ENCODE data around the gene AGBL5.
A peak's percentile ranks its signal among the peaks of the same experiment; 100 is the strongest.

The AGBL5 gene

GRCh38 chr2:27092696-27093429, 41.4 kb downstream of the AGBL5 start:
- Mint-ChIP-seq H3K36me3 (no peaks in the 10 kb centered on the region), H3K27ac (peak overlapping the region; percentile 51), H3K4me3 (no peak overlapping the region), H3K27me3 (no peaks in the 10 kb centered on the region), H3K9me3 (no peaks in the 10 kb centered on the region), H3K4me1 (peaks cover 15 to 19% of the 10 kb centered on the region in 2 donors)
- DNase-seq, result no peak
- ATAC-seq (replicated peaks), result no peak

GRCh38 chr2:27093430-27094352, 42.2 kb downstream of the AGBL5 start:
- no peak overlapping the region for H3K4me3 Mint-ChIP-seq
- H3K4me1 Mint-ChIP-seq, result peaks cover 15 to 19% of the 10 kb centered on the region in 2 donors
- ATAC-seq (replicated peaks) (no peak), DNase-seq (no peak)
- no peaks in the 10 kb centered on the region for H3K27me3 Mint-ChIP-seq
- no peaks in the 10 kb centered on the region for H3K36me3 Mint-ChIP-seq
- no peaks in the 10 kb centered on the region for H3K9me3 Mint-ChIP-seq
- H3K27ac Mint-ChIP-seq, result no peak overlapping the region

GRCh38 chr2:27094353-27094984, 43.0 kb downstream of the AGBL5 start:
- ATAC-seq (replicated peaks), result no peak
- Mint-ChIP-seq H3K4me3 (no peak overlapping the region), H3K4me1 (peaks cover 17 to 19% of the 10 kb centered on the region in 2 donors), H3K27ac (no peak overlapping the region), H3K9me3 (no peaks in the 10 kb centered on the region), H3K36me3 (peaks cover 0 to 3% of the 10 kb centered on the region in 2 donors), H3K27me3 (no peaks in the 10 kb centered on the region)
- DNase-seq, result no peak

GRCh38 chr2:27095427-27095744, 43.9 kb downstream of the AGBL5 start:
- Mint-ChIP-seq H3K36me3 (peaks cover 0 to 3% of the 10 kb centered on the region in 2 donors), H3K4me3 (peak overlapping the region; percentile 37 to 76), H3K9me3 (no peaks in the 10 kb centered on the region), H3K27me3 (no peaks in the 10 kb centered on the region), H3K27ac (no peak overlapping the region), H3K4me1 (peaks cover 17 to 19% of the 10 kb centered on the region in 2 donors)
- ATAC-seq (replicated peaks), result no peak
- DNase-seq, result no peak

GRCh38 chr2:27095745-27096651, 44.5 kb downstream of the AGBL5 start:
- ATAC-seq (replicated peaks), result peak; percentile 89 to 96
- Mint-ChIP-seq H3K27ac (no peak overlapping the region), H3K27me3 (no peaks in the 10 kb centered on the region), H3K36me3 (peaks cover 0 to 3% of the 10 kb centered on the region in 2 donors), H3K4me1 (peaks cover 17 to 19% of the 10 kb centered on the region in 2 donors), H3K9me3 (no peaks in the 10 kb centered on the region), H3K4me3 (peak overlapping the region; percentile 76 to 80)
- DNase-seq, result peak; percentile 41

GRCh38 chr2:27096748-27097297, 45.4 kb downstream of the AGBL5 start:
- no peaks in the 10 kb centered on the region for H3K27me3 Mint-ChIP-seq
- no peak for ATAC-seq (replicated peaks)
- H3K36me3 Mint-ChIP-seq, result peaks cover 0 to 3% of the 10 kb centered on the region in 2 donors
- no peak overlapping the region for H3K4me3 Mint-ChIP-seq
- H3K27ac Mint-ChIP-seq, result peak overlapping the region; percentile 68
- DNase-seq, result no peak
- no peaks in the 10 kb centered on the region for H3K9me3 Mint-ChIP-seq
- H3K4me1 Mint-ChIP-seq, result peaks cover 17 to 19% of the 10 kb centered on the region in 2 donors

GRCh38 chr2:27097341-27097740, 45.9 kb downstream of the AGBL5 start:
- Mint-ChIP-seq H3K4me1 (peaks cover 17 to 19% of the 10 kb centered on the region in 2 donors), H3K27ac (no peak overlapping the region), H3K9me3 (no peaks in the 10 kb centered on the region), H3K36me3 (peaks cover 0 to 3% of the 10 kb centered on the region in 2 donors), H3K4me3 (no peak overlapping the region), H3K27me3 (no peaks in the 10 kb centered on the region)
- no peak for DNase-seq
- ATAC-seq (replicated peaks), result no peak

- Mint-ChIP-seq H3K36me3 (peaks cover 0 to 3% of the 10 kb centered on the region in 2 donors), H3K27me3 (peaks cover 4 to 6% of the 10 kb centered on the region in 2 donors), H3K27ac (no peak overlapping the region), H3K4me3 (no peak overlapping the region), H3K4me1 (peaks cover 17 to 19% of the 10 kb centered on the region in 2 donors), H3K9me3 (no peaks in the 10 kb centered on the region)
- DNase-seq, result no peak
- ATAC-seq (replicated peaks), result no peak
Observed at GRCh38 chr2:27099334-27099955, 48.0 kb downstream of the AGBL5 start.

GRCh38 chr2:27100036-27100435, 48.6 kb downstream of the AGBL5 start:
- H3K36me3 Mint-ChIP-seq, result peaks cover 0 to 3% of the 10 kb centered on the region in 2 donors
- DNase-seq (no peak), ATAC-seq (replicated peaks) (no peak)
- H3K9me3 Mint-ChIP-seq, result no peaks in the 10 kb centered on the region
- no peak overlapping the region for H3K27ac Mint-ChIP-seq
- H3K4me3 Mint-ChIP-seq, result no peak overlapping the region
- H3K4me1 Mint-ChIP-seq, result peaks cover 17 to 19% of the 10 kb centered on the region in 2 donors
- H3K27me3 Mint-ChIP-seq, result peaks cover 4 to 6% of the 10 kb centered on the region in 2 donors

GRCh38 chr2:27102329-27102728, 50.9 kb downstream of the AGBL5 start:
- H3K4me1 Mint-ChIP-seq, result peaks cover 0 to 3% of the 10 kb centered on the region in 2 donors
- H3K36me3 Mint-ChIP-seq, result peaks cover 0 to 3% of the 10 kb centered on the region in 2 donors
- no peak overlapping the region for H3K4me3 Mint-ChIP-seq
- ATAC-seq (replicated peaks) (no peak), DNase-seq (no peak)
- H3K27ac Mint-ChIP-seq, result no peak overlapping the region
- H3K9me3 Mint-ChIP-seq, result no peaks in the 10 kb centered on the region
- peaks cover 4 to 6% of the 10 kb centered on the region in 2 donors for H3K27me3 Mint-ChIP-seq

- Mint-ChIP-seq H3K36me3 (no peaks in the 10 kb centered on the region), H3K27me3 (peaks cover 4 to 6% of the 10 kb centered on the region in 2 donors), H3K27ac (no peak overlapping the region), H3K4me3 (no peak overlapping the region), H3K4me1 (no peaks in the 10 kb centered on the region), H3K9me3 (no peaks in the 10 kb centered on the region)
- DNase-seq, result no peak
- ATAC-seq (replicated peaks), result no peak
Observed at GRCh38 chr2:27105981-27106380, 54.5 kb downstream of the AGBL5 start.

GRCh38 chr2:27108221-27108620, 56.8 kb downstream of the AGBL5 start:
- peaks cover 4 to 6% of the 10 kb centered on the region in 2 donors for H3K27me3 Mint-ChIP-seq
- no peaks in the 10 kb centered on the region for H3K4me1 Mint-ChIP-seq
- H3K9me3 Mint-ChIP-seq, result no peaks in the 10 kb centered on the region
- H3K27ac Mint-ChIP-seq, result no peak overlapping the region
- DNase-seq (no peak), ATAC-seq (replicated peaks) (no peak)
- no peaks in the 10 kb centered on the region for H3K36me3 Mint-ChIP-seq
- H3K4me3 Mint-ChIP-seq, result no peak overlapping the region

- Mint-ChIP-seq H3K4me3 (no peak overlapping the region), H3K36me3 (no peaks in the 10 kb centered on the region), H3K27me3 (peaks cover 1 to 4% of the 10 kb centered on the region in 2 donors), H3K4me1 (no peaks in the 10 kb centered on the region), H3K27ac (no peak overlapping the region), H3K9me3 (no peaks in the 10 kb centered on the region)
- ATAC-seq (replicated peaks) (no peak), DNase-seq (no peak)
Observed at GRCh38 chr2:27109083-27109482, 57.6 kb downstream of the AGBL5 start.

All from stimulated activated naive B cell treated with anti-CD40 and anti-IgM and Interleukin-4, amounts not matched to agents 10 μg/mL and 1 μg/mL and 100 μg/mL, for 72 hours (primary cell).